Endothelial cell of umbilical vein (primary cell): Measurements from ENCODE around the gene SPRN.

Experiments used
- GATA2 ChIP-seq: IDR thresholded peaks from 2 replicates; pipeline ENCODE4 v1.7.0; 2011; ENCODE audit warnings: low read depth, mild to moderate bottlenecking, moderate library complexity, mixed read lengths, low read length; ENCODE audit not compliant: insufficient read length, insufficient read depth
- POLR2A ChIP-seq: IDR thresholded peaks from 2 replicates; pipeline ENCODE4 v1.6.1; 2012; ENCODE audit warnings: low read depth, mild to moderate bottlenecking, control low read depth, low read length
- TF ChIP-seq, protein P1 (sequence below): IDR thresholded peaks from 2 replicates; pipeline ENCODE4 v1.6.1; 2011; ENCODE audit not compliant: insufficient read depth, insufficient read length
- TF ChIP-seq, protein P2 (sequence below), 2 donors: IDR thresholded peaks; 1 replicate in 1 of 2; 2 replicates in 1 of 2; pipeline ENCODE4 v1.5.1; 2011; ENCODE audit warnings: low read length in 2 of 2, mild to moderate bottlenecking in 2 of 2, moderate library complexity in 2 of 2, control low read depth in 1 of 2, inconsistent platforms in 1 of 2, low read depth in 1 of 2; ENCODE audit not compliant: insufficient read depth in 1 of 2; ENCODE audit errors: extremely low read depth in 1 of 2

DNA sequence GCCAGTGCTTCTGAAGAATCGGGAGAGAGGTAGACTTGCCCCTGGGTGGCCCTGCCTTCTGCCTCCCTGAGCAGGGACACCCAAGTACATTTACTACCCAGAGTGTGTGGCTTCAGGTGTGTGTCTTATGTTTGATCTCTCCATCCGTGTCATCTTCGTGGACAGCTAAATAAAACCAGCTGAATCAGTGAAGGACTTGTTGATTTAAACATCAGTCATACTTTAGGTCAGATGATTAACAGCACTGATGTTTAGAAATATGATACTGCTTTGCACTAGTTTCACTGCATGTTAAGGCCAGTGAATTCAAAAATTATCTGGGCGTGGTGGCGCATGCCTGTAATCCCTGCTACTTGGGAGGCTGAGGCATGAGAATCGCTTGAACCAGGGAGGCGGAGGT is 26.5 kb downstream of the SPRN start:
- TF ChIP-seq, protein P1, sequence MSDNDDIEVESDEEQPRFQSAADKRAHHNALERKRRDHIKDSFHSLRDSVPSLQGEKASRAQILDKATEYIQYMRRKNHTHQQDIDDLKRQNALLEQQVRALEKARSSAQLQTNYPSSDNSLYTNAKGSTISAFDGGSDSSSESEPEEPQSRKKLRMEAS = no peak
- TF ChIP-seq GATA2 (no peak), POLR2A (no peak)
- TF ChIP-seq, protein P2, sequence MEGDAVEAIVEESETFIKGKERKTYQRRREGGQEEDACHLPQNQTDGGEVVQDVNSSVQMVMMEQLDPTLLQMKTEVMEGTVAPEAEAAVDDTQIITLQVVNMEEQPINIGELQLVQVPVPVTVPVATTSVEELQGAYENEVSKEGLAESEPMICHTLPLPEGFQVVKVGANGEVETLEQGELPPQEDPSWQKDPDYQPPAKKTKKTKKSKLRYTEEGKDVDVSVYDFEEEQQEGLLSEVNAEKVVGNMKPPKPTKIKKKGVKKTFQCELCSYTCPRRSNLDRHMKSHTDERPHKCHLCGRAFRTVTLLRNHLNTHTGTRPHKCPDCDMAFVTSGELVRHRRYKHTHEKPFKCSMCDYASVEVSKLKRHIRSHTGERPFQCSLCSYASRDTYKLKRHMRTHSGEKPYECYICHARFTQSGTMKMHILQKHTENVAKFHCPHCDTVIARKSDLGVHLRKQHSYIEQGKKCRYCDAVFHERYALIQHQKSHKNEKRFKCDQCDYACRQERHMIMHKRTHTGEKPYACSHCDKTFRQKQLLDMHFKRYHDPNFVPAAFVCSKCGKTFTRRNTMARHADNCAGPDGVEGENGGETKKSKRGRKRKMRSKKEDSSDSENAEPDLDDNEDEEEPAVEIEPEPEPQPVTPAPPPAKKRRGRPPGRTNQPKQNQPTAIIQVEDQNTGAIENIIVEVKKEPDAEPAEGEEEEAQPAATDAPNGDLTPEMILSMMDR (IDR thresholded peaks at IDR 0.05; ENCODE audit: extremely low read depth in 1 of 2, insufficient read depth in 1 of 2, low read depth in 1 of 2, low read length in 2 of 2) = no peak
